HepG2 (cell line): Measurements from ENCODE around the gene NNMT.

ENCODE experiments used
- ESRRA ChIP-seq: sonication (generic); formaldehyde crosslinking; IDR thresholded peaks from 2 replicates; pipeline ENCODE4 v1.5.1; 2020; ENCODE audit warnings: mild to moderate bottlenecking, low read depth, missing genetic modification reagents
- FOXJ3 ChIP-seq: sonication (generic); formaldehyde crosslinking; IDR thresholded peaks from 2 replicates; pipeline ENCODE4 v1.4.0; 2020; ENCODE audit warnings: missing genetic modification reagents, mild to moderate bottlenecking, borderline replicate concordance
- GABPA ChIP-seq, 2 experiments: IDR thresholded peaks; 2 replicates each; pipeline ENCODE4 v1.6.1; 2011 to 2016; ENCODE audit warnings: low read depth in 2 of 2, low read length in 1 of 2, missing biosample characterization in 1 of 2, missing genetic modification characterization in 1 of 2
- IRF9 ChIP-seq: sonication (generic); formaldehyde crosslinking; IDR thresholded peaks from 2 replicates; pipeline ENCODE4 v1.8.0; 2022; ENCODE audit warnings: missing genetic modification reagents, mild to moderate bottlenecking, borderline replicate concordance
- JUND ChIP-seq: sonication (generic); formaldehyde crosslinking; IDR thresholded peaks from 2 replicates; pipeline ENCODE4 v1.8.0; 2022; ENCODE audit warnings: mild to moderate bottlenecking, missing genetic modification reagents
- POLR2A ChIP-seq, 2 experiments: IDR thresholded peaks; 2 replicates each; pipeline ENCODE4 v1.6.1; 2011; ENCODE audit warnings: low read depth in 2 of 2, low read length in 2 of 2, mild to moderate bottlenecking in 1 of 2, moderate library complexity in 1 of 2; ENCODE audit not compliant: insufficient read depth in 1 of 2
- PREB ChIP-seq: sonication (generic); formaldehyde crosslinking; IDR thresholded peaks from 2 replicates; pipeline ENCODE4 v1.4.0; 2020; ENCODE audit warnings: missing genetic modification reagents
- SP4 ChIP-seq: sonication (generic); formaldehyde crosslinking; IDR thresholded peaks from 2 replicates; pipeline ENCODE4 v1.8.1; 2023; ENCODE audit warnings: mild to moderate bottlenecking, missing genetic modification reagents
- TARDBP ChIP-seq: sonication (generic); formaldehyde crosslinking; IDR thresholded peaks from 2 replicates; pipeline ENCODE4 v1.8.0; 2022; ENCODE audit warnings: mild to moderate bottlenecking, missing genetic modification reagents
- TOE1 ChIP-seq: sonication (generic); formaldehyde crosslinking; IDR thresholded peaks from 2 replicates; pipeline ENCODE4 v1.4.0; 2020; ENCODE audit warnings: mild to moderate bottlenecking, missing genetic modification reagents
- ZFP36L1 ChIP-seq: sonication (generic); formaldehyde crosslinking; IDR thresholded peaks from 2 replicates; pipeline ENCODE4 v1.8.0; 2022; ENCODE audit warnings: mild to moderate bottlenecking, missing genetic modification reagents, moderate library complexity
- ZNF232 ChIP-seq: sonication (generic); formaldehyde crosslinking; IDR thresholded peaks from 2 replicates; pipeline ENCODE4 v1.4.0; 2020; ENCODE audit warnings: missing genetic modification reagents, borderline replicate concordance
- ZNF530 ChIP-seq: sonication (generic); formaldehyde crosslinking; IDR thresholded peaks from 2 replicates; pipeline ENCODE4 v1.5.0; 2020; ENCODE audit warnings: low read depth, mild to moderate bottlenecking, missing genetic modification reagents

- TF ChIP-seq JUND (CRISPR knock-in tag) (no peak), PREB (CRISPR knock-in tag) (no peak), SP4 (no peak), FOXJ3 (no peak), IRF9 (CRISPR knock-in tag) (no peak), TOE1 (CRISPR knock-in tag) (no peak), ZNF232 (no peak), ESRRA (CRISPR knock-in tag) (no peak), TARDBP (no peak), ZFP36L1 (CRISPR knock-in tag) (no peak), POLR2A (IDR thresholded peaks at IDR 0.05; ENCODE audit: insufficient read depth in 1 of 2, low read depth in 2 of 2, low read length in 2 of 2) (no peak), GABPA (IDR thresholded peaks at IDR 0.05; ENCODE audit: low read depth, low read length) (no peak), GABPA (CRISPR knock-in tag; IDR thresholded peaks at IDR 0.05; ENCODE audit: low read depth) (no peak), ZNF530 (no peak)
Observed at GRCh38 chr11:114330373-114330772, 34.2 kb downstream of the NNMT start.
